GM19452 (cell line): Measurements from ENCODE around the gene RAB33B.
"Not testable (repeated sequence)": the region's sequence is repeated elsewhere in the genome, so short reads cannot be mapped to it uniquely, and the experiment has no call there.

ENCODE experiments used
- ATAC-seq: cut with Tn5 transposase; IDR thresholded peaks from one replicate; pipeline ENCODE4 v1.9.1; 2021; ENCODE audit not compliant: unreplicated experiment

The RAB33B gene

GRCh38 chr4:139454111-139455045, at the start of gene RAB33B:
RAB33B (plus strand) TSS chr4:139454121; CDS start chr4:139454196, 75 bp downstream.
- no peak for ATAC-seq

- no peak for ATAC-seq
Measured at GRCh38 chr4:139410312-139410711, 43.6 kb upstream of the RAB33B start.

GRCh38 chr4:139414671-139415210, 39.2 kb upstream of the RAB33B start:
- ATAC-seq, result not testable (repeated sequence)

- no peak for ATAC-seq
Measured at GRCh38 chr4:139416073-139416673, 37.7 kb upstream of the RAB33B start.

- ATAC-seq, result peak; percentile 75
Measured at GRCh38 chr4:139419388-139419914, 34.5 kb upstream of the RAB33B start.

GRCh38 chr4:139420652-139421051, 33.3 kb upstream of the RAB33B start:
- ATAC-seq, result no peak

GRCh38 chr4:139436122-139436521, 17.8 kb upstream of the RAB33B start:
- ATAC-seq, result no peak

GRCh38 chr4:139438141-139438540, 15.8 kb upstream of the RAB33B start:
- no peak for ATAC-seq

GRCh38 chr4:139441029-139441428, 12.9 kb upstream of the RAB33B start:
- ATAC-seq, result no peak

- no peak for ATAC-seq
Measured at GRCh38 chr4:139443661-139444060, 10.3 kb upstream of the RAB33B start.

- not testable (repeated sequence) for ATAC-seq
Measured at GRCh38 chr4:139444881-139445280, 9.0 kb upstream of the RAB33B start.

GRCh38 chr4:139447078-139447477, 6.8 kb upstream of the RAB33B start:
- ATAC-seq, result not testable (repeated sequence)

GRCh38 chr4:139450586-139450985, 3.3 kb upstream of the RAB33B start:
- no peak for ATAC-seq

- ATAC-seq, result no peak
Measured at GRCh38 chr4:139451997-139452396, 1.9 kb upstream of the RAB33B start.

- ATAC-seq, result peak; percentile 51
Measured at GRCh38 chr4:139453041-139453370, 915 bp upstream of the RAB33B start.

GRCh38 chr4:139453371-139454110, 380 bp upstream of the RAB33B start:
- ATAC-seq, result peak; percentile 90

- no peak for ATAC-seq
Measured at GRCh38 chr4:139455126-139455538, 1.2 kb downstream of the RAB33B start.

GRCh38 chr4:139457318-139457717, 3.4 kb downstream of the RAB33B start:
- ATAC-seq, result no peak

- ATAC-seq, result no peak
Measured at GRCh38 chr4:139458543-139458942, 4.6 kb downstream of the RAB33B start.

- ATAC-seq, result no peak
Measured at GRCh38 chr4:139458999-139459398, 5.1 kb downstream of the RAB33B start.

GRCh38 chr4:139460565-139460964, 6.6 kb downstream of the RAB33B start:
- ATAC-seq, result no peak
